CD4-positive, alpha-beta T cell treated with Interleukin-6 at 100 ng/mL for 8 hours (primary cell): ENCODE data around the gene PRKG1.
"Not testable (repeated sequence)": the region's sequence is repeated elsewhere in the genome, so short reads cannot be mapped to it uniquely, and the experiment has no call there.

Experiments used
- DNase-seq: peaks from one replicate; pipeline ENCODE4 v3.0.0-alpha.2; 2020; ENCODE audit warnings: mixed read lengths, low spot score

Gene PRKG1

DNA sequence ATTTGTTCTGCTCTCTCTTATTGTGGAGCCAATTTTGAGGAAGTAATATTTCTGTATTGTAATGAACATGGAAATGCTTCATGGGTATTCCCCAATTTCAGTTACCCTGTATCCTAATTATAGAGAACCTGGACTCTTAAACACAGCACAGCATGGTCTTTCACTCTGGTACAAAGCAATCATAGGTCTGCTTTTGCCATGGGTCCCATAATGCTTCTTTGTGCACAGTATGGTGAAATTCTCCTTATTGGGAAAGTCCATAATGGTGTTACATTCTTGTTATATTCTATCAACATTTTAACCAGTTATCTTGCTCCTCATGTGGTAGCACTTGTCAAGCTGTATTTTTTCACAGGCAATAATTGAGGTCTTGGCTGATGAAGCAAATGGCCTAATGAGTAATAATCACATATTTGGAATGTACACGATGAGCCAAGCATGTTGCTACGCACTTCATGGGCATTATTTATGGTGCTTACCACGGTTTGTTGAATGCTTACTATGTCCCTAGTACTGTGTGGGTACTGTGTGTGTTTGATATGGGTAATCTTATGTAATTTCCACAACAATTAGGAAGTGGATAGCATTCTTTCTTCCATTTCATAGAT, 42.9 kb downstream of the PRKG1 start:
- DNase-seq = no peak

DNA sequence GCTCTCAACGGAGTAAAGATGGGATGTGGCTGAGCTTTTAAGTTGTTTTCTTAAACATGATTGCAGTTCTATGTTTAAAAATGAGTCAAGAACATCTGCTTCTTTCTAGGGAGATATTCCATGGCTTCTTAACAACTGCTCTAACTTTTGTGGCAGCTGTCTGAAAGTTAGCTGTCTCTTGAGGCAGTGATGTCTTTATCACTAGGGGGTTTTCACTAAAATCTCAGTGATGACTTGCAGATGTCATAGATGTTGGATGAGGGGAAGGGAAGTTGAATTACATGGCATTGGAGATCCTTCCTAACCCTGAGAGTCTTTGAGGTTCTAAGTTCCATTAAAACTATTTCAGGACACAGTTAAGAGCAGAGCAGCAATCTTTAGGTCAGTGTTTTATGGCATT, 43.5 kb downstream of the PRKG1 start:
- DNase-seq = no peak

DNA sequence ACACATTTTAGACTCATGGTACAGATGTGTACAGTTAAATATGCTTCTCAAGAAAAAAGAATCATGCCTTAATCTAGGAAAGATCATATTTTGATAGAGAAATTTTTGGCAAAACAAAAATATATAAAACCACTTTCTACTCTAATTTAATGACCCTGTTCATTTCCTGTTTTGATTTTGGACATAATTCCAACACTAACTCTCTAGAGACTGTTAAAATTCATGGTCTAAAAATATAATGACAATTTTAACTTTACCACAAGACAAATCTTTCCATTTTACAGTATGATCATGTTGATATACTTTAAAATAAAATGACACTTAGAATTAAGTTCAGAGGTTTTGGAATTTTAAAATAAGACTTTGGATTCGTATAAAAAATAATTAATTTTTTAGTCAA, 45.2 kb downstream of the PRKG1 start:
- DNase-seq = no peak

DNA sequence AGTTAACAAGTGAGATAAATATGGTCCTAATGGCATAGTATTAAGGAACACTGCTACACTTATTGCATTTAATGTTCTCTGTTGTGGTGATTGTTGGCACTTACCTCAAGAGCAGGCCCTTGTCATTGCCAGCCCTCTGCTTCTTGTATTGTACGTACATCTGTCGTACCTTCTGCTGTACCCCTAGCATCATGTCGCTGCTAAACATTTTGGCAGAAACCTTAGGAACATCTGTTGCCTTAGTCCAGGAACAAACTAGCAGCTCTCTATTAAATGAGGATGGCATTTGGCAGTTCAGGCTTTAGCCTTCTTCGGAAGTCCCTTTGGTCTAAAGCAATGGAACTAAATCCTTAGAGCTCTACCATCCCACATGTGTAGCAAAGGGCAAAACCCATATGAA, 47.6 kb downstream of the PRKG1 start:
- DNase-seq = no peak

DNA sequence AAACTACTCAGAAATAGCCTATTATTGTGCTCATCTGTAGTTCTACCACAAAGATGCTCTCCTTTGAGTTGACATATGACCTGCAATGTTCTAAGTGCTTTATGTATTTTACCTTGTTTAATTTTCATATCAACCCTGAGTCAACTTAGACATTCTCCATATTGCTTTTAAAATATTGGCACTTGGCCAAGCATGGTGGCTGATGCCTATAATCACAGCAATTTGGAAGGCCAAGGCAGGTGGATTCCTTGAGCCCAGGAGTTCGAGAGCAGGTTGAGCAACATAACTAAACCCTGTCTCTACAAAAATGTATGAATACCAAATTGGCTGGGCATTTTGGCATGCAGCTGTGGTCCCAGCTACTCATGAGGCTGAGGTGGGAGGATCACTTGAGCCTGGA, 50.6 kb downstream of the PRKG1 start:
- DNase-seq = no peak

DNA sequence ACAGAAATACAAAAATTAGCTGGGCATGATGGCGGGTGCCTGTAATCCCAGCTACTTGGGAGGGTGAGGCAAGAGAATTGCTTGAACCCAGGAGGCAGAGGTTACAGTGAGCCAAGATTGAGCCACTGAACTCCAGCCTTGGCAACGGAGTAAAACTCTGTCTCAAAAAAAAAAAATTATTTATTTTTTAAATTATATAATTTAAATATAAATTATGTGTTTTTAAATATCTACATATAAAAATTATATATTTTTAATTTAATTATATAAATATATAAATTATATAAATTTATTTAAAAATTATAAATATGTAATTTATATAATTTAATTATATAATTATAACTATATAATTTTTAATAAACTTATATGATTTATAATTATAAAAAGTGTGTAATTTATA, 51.2 kb downstream of the PRKG1 start:
- no peak for DNase-seq

DNA sequence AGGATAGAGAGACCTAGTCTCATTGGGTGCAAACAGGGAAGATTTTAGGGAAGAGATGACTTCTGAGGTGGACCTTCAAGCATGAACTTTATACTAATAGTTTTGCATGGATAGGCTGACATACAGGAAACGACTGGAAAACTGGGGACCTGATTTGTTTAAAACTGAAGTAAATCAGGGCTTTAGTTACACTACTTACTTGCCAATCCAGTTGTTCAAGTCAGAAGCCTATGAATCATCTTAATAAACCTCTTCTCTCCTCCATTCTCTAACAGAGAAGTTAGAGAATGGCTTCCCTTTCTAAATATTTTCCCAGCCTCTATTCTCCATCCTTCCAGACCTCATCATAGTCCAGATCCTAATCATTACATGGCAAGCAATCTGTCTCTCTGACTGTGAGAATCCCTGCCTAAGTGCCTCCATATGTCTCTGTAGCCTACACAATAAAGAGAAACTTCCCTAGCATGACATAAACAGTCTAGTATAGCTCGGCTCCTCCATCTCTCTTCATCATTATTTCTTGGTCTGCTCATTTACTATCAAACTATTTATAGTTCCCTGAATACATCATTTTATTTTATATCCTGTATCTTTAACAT, 55.8 kb downstream of the PRKG1 start:
- no peak for DNase-seq

DNA sequence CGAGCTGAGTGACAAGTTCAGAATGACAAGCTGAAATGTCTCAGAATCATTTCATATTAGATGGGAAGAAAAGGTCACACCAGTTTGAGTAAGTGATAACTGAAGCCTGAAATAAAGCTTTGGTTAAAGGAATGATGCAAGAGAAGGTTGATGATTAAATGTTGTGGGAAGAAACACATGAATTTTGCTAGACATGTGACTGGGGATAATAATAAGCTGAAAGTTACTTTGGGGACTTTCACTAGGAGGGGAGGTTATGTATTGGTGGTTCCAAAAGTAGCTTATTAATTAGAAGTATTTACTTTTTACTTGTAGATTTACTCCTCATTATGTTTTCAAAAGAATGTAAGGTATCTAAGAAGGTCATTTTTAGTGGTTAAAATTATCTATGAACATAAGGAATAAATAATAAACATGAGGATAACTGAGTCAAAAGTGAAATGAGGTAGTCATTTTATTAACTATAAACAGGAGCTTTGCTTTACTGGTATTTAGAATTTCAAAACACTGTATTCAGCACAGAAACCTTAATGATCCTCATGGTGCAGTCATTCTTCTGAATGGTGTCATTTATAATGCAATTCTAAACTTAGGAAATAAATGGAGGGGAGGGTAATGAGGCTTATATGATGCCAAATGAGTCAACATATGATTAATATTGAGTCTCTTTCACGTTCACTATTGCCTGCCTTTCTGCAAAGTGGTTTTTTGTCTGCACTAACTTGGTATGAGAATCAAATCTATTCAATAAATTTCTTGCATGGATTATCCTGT, 63.7 kb downstream of the PRKG1 start:
- DNase-seq = no peak

DNA sequence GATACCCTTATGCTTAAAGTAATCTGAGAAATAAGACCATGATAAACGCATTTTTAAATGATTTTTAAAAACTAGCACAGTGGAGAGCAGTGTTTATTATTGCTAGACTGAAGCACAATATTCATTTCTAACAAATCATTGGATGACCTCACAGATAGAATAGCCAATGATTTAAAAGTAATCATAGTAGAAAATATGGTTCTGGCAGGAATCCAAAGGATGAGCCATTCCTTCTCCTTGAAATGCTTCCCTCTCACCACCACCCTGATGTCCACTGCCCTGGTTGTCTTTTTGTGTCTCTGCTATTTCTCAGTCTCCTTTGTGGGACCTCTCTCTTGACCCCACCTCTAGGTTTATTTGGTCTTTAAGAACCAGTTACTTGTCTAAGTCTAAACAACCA, 64.9 kb downstream of the PRKG1 start:
- no peak for DNase-seq

DNA sequence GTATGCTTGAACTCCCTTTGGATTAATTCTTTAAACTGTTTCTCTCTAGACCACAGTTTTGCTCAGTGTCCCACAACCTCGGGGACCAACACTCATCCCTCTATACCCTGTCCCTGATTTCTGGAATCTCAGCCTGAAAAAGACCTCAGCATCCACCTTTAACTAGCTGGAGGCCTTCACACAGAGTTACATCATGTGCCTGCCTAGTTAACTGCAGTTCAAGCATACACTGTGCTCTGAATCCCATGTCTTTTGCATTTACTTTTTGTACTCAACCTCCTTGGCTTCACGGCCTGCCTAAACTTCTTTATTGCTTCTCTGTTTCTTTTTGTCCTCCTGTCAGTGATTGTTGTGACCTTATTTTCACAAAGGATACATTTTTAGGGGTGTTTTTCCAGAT, 66.7 kb downstream of the PRKG1 start:
- DNase-seq = no peak

DNA sequence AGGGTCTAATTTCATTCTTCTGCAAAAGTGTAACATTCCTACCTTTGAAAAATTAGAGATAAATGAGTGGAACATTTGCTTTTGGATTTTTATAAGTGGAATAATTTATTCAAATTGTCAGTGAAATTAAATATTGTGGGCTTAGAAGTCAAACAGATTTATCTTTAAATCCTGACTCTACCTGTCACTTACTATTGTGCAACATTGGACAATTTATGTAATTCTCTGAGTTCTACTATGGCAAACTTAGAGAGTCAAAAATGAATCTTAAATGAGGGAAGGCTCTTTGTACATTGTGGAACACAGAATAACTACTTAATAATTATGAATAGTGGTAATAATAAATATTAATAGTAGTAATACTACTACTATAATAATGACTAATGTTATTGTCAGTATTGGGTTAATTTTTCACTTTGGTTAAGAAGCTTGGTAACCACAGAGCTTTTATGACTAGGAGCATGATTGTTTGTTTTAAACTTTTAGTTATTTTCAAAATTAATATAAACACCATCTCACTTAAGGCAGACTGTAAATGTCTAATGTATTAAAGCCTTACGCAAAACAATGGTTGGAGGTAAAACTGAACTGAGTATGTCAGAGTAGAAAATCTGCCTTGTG, 70.0 kb downstream of the PRKG1 start:
- DNase-seq = no peak

DNA sequence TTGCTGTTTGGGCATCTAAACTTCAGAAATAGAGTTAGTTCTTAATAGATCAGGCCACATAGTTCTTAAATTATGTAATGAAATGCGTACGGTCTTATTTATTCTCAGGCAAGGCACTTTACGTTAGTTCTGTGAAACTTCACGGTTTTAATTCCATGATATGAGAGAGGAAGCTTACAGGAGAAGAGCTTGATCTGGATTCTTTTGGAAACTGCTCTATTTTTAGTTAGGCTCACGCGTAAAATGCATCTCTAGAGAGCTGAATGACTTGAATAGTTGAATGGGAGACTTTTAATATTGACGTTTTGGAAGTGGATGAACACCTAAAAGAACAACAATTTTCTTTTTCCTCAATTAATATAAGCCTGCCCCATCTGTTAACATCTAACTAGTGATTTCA, 71.1 kb downstream of the PRKG1 start:
- DNase-seq = no peak

DNA sequence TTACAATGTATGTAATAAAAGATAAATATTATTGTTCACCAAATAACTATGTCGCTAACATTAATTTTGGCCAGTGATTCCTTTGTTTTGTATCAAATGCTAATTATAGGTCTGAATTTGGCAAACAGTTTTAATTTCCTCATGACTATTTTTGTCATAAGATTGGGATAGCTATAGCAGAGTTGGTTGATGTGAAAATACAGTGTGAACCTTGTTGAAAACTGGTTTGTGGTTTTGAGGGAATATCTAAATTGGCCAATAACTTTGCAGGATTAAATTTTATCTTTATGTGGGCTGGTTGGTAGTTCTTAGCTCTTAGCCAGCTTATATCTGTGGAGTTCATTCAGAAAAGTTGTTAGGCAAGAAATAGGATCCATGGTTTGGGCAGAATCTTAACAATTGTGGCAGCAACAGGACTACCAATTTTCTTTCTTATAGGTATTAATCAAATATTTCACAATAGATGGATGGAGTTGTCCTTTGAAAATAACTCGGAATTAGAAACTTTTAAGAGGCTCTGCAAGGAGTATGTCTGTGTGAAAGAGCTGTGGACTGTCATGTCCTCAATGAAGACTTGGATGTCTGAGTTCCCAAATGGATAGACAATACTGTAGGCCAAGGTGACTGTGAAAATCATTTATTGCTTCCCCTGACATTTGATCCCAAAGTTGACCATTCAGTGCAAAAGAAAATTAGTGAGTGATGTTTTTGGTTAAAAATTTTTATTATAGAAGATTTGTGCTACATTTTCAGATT, 73.5 kb downstream of the PRKG1 start:
- no peak for DNase-seq

DNA sequence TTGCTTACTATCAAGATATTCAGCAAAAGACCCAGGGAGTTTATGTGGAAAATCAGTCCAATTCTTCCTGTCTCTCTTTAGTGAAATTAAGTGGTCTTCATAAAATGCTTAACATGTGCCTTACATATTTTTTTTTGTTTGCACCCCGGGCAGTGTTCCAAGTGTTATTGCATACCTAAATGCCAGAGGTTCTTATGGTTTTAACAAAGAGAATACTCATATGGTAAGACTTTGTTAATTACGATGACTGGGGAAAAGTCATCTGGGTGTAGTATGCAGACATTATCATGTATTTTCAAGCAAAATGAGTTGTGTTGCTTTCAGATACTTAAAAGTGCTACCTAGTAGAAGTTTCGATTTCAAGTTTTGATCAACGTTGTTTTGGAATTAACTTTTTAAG, 82.6 kb downstream of the PRKG1 start:
- DNase-seq = no peak

DNA sequence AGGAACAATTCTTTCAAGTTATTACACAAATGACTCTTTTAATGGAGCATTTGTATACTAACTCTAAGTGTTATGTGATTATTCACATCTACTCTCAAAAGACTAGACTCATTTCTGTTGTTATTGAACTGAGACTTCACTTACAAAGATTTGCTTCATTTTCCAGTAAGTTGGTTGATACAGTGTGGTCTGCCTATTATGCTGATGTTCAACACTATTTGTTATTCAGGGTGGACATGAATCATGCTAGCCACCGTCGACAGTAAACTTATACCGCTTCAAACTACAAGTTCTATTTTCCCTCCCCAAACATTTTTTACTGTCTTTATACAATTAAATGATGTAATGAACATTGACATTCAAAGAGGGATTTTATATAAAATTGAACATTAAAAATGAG, 84.5 kb downstream of the PRKG1 start:
- DNase-seq = no peak

DNA sequence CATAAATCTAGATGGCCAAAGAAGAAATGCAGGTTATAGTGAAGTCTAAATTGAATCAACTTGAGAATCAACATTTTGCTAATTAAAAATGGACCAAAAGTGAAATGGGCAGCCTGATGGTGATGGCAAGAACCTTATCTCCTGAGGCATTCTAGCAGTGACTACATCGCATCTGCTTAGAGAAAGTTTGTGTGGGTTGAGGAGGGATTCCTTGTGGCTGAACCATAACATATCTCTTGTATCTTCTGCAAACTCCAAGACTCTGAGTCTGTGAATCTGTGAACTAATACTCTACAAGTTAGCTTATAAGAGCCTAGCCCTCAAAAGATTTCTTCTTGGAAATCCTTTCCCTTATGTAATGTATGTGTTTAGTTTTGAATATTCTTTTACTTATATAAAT, 85.6 kb downstream of the PRKG1 start:
- no peak for DNase-seq

DNA sequence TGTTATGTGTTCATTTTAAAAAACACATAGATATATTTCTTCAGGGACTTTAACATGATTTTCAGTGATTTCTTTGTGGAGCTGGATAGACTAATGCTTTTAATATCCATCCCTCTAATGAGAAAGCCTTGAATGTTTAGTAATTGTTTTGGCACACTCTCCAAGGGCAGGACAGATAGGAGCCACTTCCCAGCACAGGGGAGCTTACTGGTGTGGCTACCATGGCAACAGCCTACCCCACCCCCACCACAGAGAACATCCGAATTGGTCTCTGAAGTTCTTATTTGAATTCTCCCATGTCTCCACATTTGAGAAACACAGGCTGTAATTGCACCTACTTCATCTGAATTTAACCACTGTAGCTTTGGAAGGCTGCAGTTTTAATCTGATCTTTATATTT, 87.7 kb downstream of the PRKG1 start:
- DNase-seq = no peak

DNA sequence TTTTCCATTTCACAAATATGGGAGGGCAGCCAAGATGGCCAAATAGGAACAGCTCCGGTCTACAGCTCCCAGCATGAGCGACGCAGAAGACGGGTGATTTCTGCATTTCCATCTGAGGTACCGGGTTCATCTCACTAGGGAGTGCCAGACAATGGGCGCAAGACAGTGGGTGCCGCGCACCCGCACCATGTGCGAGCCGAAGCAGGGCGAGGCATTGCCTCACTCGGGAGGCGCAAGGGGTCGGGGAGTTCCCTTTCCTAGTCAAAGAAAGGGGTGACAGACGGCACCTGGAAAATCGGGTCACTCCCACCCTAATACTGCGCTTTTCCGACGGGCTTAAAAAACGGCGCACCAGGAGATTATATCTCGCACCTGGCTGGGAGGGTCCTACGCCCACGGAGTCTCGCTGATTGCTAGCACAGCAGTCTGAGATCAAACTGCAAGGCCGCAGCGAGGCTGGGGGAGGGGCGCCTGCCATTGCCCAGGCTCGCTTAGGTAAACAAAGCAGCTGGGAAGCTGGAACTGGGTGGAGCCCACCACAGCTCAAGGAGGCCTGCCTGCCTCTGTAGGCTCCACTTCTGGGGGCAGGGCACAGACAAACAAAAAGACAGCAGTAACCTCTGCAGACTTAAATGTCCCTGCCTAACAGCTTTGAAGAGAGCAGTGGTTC, 89.2 kb downstream of the PRKG1 start:
- DNase-seq = not testable (repeated sequence)

DNA sequence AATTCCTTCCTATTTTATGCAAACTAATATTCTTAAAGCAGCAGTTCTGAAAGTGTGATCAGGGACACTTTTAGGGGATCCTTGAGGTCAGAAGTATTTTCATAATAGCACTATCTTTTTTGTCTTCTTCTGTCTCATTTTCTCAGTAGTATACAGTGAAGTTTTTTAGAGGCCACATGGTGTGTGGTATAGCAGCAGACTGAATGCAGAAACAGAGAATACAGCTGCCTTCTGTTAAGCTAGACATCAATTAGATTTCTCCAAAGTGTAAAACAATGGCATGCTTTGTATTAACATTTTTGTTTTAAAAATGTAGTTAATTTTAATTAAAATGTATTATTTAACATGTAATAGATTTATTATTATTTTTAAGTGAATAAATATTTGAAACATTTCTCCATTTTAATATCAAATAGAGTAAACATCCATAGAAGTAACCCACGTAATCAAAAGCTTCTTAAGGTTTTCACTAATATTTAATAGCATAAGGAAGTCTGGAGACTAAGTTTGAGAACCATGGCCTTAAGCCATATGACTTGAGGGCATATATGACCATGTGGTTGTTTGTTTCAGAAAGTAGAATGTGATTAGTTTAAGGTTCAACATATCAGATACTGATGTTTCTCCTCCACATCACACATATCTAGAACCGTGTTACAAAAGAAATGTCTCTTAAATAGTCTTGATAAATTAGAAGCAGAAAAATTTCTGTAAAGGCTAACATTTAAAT, 94.0 kb downstream of the PRKG1 start:
- no peak for DNase-seq

DNA sequence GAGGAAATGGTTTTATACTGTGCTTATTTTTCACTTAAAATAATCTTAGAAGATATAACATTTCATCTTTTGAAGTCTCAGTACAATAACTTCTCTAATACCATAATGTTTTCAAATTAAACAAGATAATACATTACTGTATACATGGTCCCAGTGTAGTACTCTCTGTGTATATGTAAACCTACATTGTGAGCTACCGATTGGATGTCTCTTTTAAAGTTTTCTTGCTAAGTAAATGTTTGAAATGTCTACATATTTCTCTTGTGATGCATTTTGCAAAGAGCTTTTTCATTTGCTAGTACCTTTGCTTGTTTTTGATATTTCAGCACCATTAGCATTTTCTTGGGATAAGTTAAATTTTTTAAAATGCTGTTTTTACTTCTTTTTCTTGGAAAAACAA, 94.8 kb downstream of the PRKG1 start:
- no peak for DNase-seq

DNA sequence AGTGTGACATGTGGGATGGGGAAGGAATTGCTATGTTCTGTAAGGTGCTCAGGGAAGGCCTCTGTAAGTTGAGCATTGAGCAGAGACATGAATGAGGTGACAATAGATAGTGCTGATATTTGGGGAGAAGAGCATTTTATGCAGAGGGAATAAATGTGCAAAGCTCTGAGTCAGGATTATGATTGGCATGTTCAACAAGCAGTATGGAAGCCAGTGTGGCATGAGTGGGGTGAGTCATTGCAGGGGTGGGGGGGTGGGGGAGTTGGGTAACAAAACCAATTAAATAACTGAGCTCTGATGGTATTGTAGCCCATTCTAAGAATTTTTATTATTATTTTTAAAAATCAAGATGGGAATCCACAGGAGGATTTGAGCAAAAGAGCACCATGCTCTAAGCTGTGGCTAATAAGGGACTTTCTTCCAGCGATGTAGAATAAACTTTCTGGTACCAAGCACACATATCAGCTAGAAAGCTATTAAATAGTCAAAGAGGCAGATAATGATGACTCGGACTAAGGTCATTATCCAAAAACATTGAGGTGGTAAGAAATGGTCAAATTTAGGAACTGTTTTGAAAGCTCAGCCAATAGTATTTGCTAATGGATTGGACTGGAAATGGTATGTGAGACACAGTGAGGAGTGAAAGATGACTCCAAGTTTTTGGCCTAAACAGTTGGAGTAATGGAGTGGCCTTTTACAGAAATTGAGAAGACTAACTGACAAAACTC, 96.4 kb downstream of the PRKG1 start:
- DNase-seq = no peak
